GM12891 (cell line): ENCODE results near the gene BRAT1.
"Not testable (repeated sequence)": the region's sequence is repeated elsewhere in the genome, so short reads cannot be mapped to it uniquely, and the experiment has no call there.

ENCODE experiments used
- DNase-seq: peaks from one replicate; pipeline ENCODE4 v3.0.0; 2011; ENCODE audit warnings: low spot score; ENCODE audit not compliant: insufficient read length
- FAIRE-seq: peaks from 2 replicates; lab custom pipeline; 2011; peaks lifted over from hg19 to GRCh38; lab: Jason Lieb, UNC
- PAX5 ChIP-seq: IDR thresholded peaks from 2 replicates; pipeline ENCODE4 v1.6.1; 2011; ENCODE audit warnings: low read length, moderate library complexity, mild to moderate bottlenecking; ENCODE audit not compliant: insufficient read depth, severe bottlenecking
- POLR2A ChIP-seq: IDR thresholded peaks from 2 replicates; pipeline ENCODE4 v1.6.1; 2011; ENCODE audit warnings: low read depth, low read length, control low read depth
- POLR2AphosphoS5 ChIP-seq: IDR thresholded peaks from 2 replicates; pipeline ENCODE4 v1.6.1; 2011; ENCODE audit warnings: low read depth, low read length, control low read depth
- POU2F2 ChIP-seq: IDR thresholded peaks from 2 replicates; pipeline ENCODE4 v1.6.1; 2011; ENCODE audit warnings: low read depth, mild to moderate bottlenecking, control low read depth, low read length, moderate library complexity
- SPI1 ChIP-seq: IDR thresholded peaks from 2 replicates; pipeline ENCODE4 v1.6.1; 2011; ENCODE audit warnings: low read depth, low read length, control low read depth
- TAF1 ChIP-seq: IDR thresholded peaks from 2 replicates; pipeline ENCODE4 v1.6.1; 2011; ENCODE audit warnings: low read depth, low read length, control low read depth

BRAT1 gene

DNA sequence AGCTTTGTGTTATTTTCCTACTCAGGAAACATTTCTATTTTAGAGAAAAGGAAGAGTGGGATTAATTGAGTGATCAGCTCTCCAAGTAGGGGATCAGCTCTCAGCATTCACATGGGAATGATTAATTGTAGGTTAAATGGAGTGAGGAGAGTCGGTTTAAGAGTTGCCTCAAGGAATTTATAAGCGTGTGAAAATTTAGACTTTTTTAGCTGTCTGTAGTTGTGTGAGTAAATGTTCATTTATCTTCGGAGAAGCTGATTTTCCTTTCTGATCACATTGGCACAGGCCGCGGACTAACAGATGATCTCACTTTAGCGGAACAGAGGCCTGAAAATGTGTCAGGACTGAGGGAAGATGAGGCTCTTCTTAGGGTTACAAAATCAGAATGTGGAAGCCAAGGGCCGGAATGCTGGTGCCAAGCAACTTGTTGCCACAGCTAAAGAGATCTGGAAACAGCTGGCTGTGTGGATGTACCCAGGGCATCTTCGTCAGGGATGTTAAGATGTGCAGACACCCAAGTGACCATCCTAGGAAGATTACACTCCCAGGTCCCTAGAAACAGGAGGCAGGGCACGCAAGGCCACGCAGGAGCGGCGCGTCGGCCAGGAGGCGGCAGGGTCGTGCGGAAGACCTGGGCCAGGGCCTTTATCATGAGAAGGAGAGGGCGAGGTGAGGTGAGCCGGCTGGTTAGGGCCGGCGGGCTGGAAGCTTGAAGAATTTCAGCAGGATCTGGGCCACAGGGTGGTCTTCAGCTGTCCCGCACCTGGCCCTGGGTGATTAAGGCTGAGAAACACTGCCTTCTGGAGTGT, 41.3 kb upstream of the BRAT1 start:
- TF ChIP-seq PAX5 = no peak
- TF ChIP-seq SPI1 = no peak
- TF ChIP-seq TAF1 = no peak
- TF ChIP-seq POU2F2 = no peak
- no peak for TF ChIP-seq POLR2A
- DNase-seq (no peak), FAIRE-seq (no peak)

DNA sequence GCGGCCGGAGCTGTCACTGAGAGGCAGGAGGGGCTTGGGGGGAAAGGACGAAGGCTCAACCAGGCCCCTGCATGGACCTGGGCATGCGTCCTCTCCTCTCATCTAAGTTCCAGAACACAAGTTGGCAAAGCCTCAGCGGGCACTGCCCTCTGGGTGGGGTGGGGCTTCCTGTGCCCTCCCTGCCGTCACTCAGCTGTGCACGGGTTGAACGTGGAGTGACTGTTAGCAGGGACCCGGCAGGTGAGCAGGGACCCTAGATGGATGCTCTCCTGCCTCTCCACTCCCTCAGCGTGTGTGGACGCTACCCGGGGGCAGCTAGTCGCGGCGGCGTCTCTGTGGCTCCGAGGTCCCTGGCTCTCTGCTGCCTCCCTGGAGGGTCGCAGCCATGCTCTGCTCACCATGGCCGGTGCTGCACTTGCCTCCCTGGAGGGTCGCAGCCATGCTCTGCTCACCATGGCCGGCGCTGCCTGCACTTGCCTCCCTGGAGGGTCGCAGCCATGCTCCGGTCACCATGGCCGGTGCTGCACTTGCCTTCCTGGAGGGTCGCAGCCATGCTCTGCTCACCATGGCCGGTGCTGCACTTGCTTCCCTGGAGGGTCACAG, 40.0 kb upstream of the BRAT1 start:
- no peak for TF ChIP-seq POLR2A
- no peak for TF ChIP-seq PAX5
- no peak for TF ChIP-seq POU2F2
- TF ChIP-seq TAF1 = no peak
- no peak for TF ChIP-seq POLR2AphosphoS5
- TF ChIP-seq SPI1 = no peak
- DNase-seq = no peak
- no peak for FAIRE-seq

DNA sequence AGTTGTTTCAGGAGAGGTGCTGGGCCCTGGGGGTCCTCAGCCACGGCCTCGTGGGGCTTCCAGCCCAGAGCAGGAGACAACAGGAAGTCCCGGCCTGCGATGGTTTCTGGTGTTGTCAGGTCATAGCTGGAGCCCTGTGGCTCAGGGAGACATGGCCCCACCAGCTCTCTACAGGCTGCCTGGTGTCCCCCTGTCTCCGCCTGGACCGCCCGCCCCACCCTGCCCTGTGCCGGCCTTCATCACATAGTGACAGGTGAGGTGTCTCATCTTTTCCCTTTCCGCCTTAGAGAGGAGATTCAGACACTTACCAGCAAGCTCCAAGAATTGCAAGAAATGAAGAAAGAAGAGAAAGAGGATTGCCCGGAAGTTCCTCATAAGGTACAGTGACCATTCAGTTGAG, 39.3 kb upstream of the BRAT1 start:
- TF ChIP-seq POLR2AphosphoS5 = no peak
- TF ChIP-seq TAF1 = no peak
- TF ChIP-seq POLR2A = no peak
- no peak for DNase-seq
- FAIRE-seq = no peak

DNA sequence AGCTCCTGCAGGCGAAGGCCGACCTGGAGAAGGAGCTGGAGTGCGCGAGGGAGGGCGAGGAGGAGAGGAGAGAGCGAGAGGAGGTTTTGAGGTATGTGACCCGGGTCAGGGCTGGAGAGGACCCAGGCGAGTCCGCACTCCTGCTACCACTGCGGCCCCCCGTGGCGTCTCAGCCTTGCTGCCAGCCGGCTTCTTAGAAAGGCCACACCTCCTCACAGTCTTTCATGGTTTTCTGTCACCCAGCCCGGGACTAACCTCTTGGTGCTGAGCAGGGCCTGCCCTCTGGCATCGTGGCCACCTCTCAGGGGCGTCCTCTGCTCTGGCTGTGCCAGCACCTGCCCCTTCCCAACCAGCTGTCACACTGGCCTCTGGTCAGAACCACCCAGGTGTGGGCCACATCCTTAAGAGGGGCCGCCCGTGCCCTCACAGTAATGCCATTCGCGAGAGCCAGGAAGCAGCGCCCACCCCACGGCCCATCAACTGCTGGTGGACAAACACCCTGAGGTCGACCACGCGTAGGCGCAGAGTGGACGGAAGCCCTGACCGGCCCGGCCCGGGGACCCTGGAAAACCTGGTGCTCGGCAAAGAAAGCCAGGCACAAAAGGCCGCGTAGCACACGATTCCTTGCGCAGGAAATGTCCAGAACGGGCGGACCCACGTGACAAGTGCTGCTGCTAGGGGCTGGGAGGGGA, 37.9 kb upstream of the BRAT1 start:
- FAIRE-seq (no peak), DNase-seq (no peak)
- TF ChIP-seq POU2F2 (no peak), PAX5 (no peak), POLR2AphosphoS5 (no peak), TAF1 (no peak), SPI1 (no peak), POLR2A (no peak)

DNA sequence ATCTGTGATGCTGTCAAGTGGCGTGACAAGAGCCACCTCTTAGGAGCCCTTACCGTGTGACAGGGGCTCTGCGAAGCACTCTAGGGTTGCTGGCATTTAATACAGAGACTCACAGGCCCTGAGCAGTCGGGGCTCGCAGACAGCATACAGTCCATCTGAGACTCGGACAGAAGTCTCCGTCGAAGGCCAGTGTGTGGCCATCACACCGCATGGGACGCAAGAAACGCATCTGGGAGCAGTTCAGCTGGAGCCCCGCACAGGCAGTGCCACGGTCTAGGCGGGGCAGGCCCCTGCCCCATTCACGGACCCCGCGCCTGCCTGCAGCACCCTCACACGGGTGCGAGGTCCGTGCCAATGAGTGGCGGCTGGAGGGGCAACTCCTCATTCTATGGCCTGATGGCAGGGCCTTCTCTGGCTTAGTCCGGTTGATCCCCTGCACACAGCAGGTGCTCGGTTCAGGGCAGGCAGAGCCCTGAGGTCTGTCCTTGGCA, 37.1 kb upstream of the BRAT1 start:
- no peak for FAIRE-seq
- no peak for DNase-seq
- TF ChIP-seq POU2F2 (no peak), POLR2AphosphoS5 (no peak)

DNA sequence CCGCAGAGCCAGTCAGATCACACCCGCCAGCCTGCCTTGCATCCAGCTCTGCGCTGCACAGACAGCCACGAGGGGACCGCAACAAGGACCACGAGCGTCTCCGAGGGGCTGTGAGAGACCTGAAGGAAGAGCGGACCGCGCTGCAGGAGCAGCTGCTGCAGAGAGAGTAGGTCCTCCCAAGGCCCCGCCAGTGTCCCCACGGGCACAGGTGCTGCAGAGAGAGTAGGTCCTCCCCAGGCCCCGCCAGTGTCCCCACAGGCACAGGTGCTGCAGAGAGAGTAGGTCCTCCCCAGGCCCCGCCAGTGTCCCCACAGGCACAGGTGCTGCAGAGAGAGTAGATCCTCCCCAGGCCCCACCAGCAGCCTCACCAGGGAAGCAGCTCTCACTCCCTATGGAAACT, 34.6 kb upstream of the BRAT1 start:
- not testable (repeated sequence) for FAIRE-seq, DNase-seq

DNA sequence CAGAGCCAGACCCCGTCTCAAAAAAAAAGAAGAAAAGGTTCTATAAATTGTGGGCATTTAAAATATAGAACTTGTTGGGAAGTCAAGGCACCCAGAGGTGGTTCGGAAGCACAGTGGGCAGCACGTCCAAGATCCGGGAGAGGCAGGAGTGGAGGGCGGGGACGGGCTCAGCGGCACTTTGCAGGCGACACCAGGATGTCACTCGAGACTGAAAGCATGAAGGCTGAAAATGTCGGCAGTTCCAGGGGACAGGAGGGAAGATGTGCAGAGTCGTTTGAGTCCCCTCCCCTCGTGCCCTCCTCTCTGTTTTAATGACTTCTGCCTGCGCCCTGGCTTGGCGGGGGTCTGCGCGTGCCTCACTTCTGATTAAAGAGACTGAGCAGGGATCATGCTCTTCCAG, 34.0 kb upstream of the BRAT1 start:
- no peak for DNase-seq
- no peak for FAIRE-seq
- TF ChIP-seq POLR2AphosphoS5 (no peak), POLR2A (no peak), SPI1 (no peak), POU2F2 (no peak), TAF1 (no peak), PAX5 (no peak)

DNA sequence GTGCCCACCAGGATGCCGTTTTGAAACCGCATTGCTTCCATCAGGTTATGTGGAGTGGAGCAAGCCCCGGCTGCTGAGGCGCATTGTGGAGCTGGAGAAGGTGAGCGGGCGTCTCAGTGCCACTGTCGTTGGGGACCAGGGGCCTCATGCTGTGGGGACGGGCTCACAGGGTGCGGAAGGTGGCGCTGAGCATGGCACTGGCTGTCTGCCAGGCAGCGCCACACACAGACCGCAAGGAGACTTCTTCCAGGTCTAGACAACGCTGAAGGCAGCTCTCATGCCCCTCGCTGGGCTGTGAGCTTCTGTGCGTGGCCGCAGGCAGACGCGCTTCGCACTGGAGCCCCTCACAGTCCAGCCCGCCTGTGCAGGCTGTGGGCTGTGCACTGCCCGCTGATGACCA, 32.5 kb upstream of the BRAT1 start:
- FAIRE-seq (no peak), DNase-seq (no peak)
- TF ChIP-seq SPI1 = no peak
- no peak for TF ChIP-seq POU2F2
- no peak for TF ChIP-seq PAX5
- no peak for TF ChIP-seq POLR2AphosphoS5
- no peak for TF ChIP-seq TAF1
- TF ChIP-seq POLR2A = no peak

DNA sequence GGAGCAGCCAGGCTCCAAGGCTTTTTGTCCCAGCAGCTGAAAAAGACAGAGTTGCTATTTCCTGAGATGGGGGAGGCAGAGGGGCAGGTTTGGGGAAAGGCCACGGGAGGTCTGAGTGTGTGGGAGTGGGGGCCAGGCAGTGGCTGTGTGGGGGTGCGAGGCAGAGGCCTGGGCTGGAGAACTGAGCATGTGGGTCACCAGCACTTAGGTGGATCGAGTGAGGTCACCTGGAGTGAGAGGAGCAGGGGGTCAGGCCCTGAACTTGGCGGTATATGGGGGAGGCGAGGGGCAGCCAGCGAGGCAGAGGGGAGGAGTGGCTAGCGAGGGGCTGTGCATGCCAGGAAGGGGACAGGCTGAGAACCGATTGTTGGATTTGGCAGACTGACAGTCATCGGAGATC, 31.8 kb upstream of the BRAT1 start:
- FAIRE-seq = no peak
- DNase-seq = no peak
- no peak for TF ChIP-seq POLR2AphosphoS5
- TF ChIP-seq PAX5 = no peak
- TF ChIP-seq TAF1 = no peak
- no peak for TF ChIP-seq POU2F2
- no peak for TF ChIP-seq SPI1
- TF ChIP-seq POLR2A = no peak

DNA sequence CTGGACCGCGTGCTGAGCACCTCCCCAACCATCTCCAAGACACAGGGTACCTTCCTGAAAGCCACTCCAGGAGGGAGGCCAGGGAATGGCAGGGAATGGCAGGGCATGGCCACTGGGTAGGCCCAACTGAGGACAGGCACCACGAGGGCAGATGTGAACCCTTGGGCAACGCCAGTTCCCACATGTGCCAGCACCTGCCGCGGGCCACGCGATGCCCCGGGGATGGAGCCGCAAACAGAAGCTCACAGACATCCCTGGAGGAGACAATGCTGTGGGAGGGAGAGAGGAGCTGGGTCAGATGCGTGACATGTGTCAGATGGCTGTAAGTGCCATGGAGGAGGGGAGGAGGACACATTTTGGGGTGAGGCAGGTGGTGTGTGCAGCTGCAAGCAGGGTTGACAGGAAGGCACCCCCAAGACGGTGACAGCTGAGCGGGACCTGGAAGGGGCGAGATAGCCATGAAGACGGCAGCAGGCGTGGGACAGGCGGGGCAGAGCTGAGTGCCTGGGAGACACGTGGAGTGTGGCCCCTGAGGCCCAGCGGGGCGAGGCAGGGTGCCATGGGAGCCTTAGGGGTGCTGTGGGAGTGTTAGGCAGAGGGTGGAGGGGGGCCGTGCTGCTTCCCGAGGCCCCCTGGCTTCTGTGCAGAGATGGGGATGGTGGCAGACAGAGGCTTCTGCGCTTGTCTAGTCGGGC, 31.1 kb upstream of the BRAT1 start:
- FAIRE-seq (no peak), DNase-seq (no peak)
- TF ChIP-seq PAX5 (no peak), SPI1 (no peak), TAF1 (no peak), POU2F2 (no peak), POLR2A (no peak), POLR2AphosphoS5 (no peak)
